ENCODE measurements around the gene ZNF506.

DNA sequence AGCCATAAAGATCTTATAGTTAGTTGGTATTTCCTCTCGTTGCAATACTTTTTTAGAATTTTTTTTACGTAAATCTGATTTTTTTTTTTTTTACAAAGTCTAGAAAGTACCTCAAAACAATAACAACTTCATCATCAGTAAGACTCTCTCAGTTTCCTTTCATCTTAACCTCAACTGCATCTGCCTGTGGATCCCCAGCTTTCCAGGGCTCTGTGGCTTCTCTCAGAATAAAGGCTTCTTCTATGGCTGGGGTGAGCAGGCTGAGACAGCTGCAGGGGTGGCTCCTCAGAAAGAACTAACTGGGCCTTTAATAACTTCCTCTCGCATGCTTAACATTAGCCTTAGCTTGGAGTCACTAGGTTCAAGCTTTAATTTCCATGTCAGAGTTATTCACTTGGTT is 4.2 kb downstream of the ZNF506 start:
- TF ChIP-seq, protein P1, sequence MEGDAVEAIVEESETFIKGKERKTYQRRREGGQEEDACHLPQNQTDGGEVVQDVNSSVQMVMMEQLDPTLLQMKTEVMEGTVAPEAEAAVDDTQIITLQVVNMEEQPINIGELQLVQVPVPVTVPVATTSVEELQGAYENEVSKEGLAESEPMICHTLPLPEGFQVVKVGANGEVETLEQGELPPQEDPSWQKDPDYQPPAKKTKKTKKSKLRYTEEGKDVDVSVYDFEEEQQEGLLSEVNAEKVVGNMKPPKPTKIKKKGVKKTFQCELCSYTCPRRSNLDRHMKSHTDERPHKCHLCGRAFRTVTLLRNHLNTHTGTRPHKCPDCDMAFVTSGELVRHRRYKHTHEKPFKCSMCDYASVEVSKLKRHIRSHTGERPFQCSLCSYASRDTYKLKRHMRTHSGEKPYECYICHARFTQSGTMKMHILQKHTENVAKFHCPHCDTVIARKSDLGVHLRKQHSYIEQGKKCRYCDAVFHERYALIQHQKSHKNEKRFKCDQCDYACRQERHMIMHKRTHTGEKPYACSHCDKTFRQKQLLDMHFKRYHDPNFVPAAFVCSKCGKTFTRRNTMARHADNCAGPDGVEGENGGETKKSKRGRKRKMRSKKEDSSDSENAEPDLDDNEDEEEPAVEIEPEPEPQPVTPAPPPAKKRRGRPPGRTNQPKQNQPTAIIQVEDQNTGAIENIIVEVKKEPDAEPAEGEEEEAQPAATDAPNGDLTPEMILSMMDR (IDR thresholded peaks at IDR 0.05; ENCODE audit: poor library complexity): no peak
- TF ChIP-seq EZH2 (IDR thresholded peaks at IDR 0.05; ENCODE audit: borderline replicate concordance): no peak
